Measurements from ENCODE around the gene TRANK1. TPM values are rescaled to one million over a fixed set of nuclear protein-coding genes. Genes with fewer than 3 reads are reported as not detected.

The TRANK1 gene
- total RNA-seq, 4 donors from 2014 or later, result 2.5 to 4.8 (median 3.7) TPM

- peaks cover 34% of the 10 kb centered on the region for H3K4me1 ChIP-seq
- H3K27me3 ChIP-seq, result no peaks in the 10 kb centered on the region
- H3K27ac ChIP-seq, result no peak overlapping the region
- DNase-seq (ENCODE audit: low spot score in 2 of 2), result no peak
- no peak overlapping the region for H3K4me3 ChIP-seq
- H3K36me3 ChIP-seq, result no peaks in the 10 kb centered on the region
- 100% methylated on average over 2 of the region's 2 CpGs for whole genome bisulfite sequencing
- TF ChIP-seq, protein P1, sequence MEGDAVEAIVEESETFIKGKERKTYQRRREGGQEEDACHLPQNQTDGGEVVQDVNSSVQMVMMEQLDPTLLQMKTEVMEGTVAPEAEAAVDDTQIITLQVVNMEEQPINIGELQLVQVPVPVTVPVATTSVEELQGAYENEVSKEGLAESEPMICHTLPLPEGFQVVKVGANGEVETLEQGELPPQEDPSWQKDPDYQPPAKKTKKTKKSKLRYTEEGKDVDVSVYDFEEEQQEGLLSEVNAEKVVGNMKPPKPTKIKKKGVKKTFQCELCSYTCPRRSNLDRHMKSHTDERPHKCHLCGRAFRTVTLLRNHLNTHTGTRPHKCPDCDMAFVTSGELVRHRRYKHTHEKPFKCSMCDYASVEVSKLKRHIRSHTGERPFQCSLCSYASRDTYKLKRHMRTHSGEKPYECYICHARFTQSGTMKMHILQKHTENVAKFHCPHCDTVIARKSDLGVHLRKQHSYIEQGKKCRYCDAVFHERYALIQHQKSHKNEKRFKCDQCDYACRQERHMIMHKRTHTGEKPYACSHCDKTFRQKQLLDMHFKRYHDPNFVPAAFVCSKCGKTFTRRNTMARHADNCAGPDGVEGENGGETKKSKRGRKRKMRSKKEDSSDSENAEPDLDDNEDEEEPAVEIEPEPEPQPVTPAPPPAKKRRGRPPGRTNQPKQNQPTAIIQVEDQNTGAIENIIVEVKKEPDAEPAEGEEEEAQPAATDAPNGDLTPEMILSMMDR (IDR thresholded peaks at IDR 0.05), result no peak
- no peak for TF ChIP-seq EP300 (IDR thresholded peaks at IDR 0.05)
- no peak for TF ChIP-seq POLR2AphosphoS5 (IDR thresholded peaks at IDR 0.05)
- TF ChIP-seq POLR2A (IDR thresholded peaks at IDR 0.05), result no peak
- no peaks in the 10 kb centered on the region for H3K9me3 ChIP-seq
Observed at GRCh38 chr3:36909181-36909580, 35.7 kb downstream of the TRANK1 start.

- TF ChIP-seq POLR2AphosphoS5 (IDR thresholded peaks at IDR 0.05), result no peak
- TF ChIP-seq, protein P1 (IDR thresholded peaks at IDR 0.05), result no peak
- TF ChIP-seq POLR2A (IDR thresholded peaks at IDR 0.05), result no peak
- no peak for TF ChIP-seq EP300 (IDR thresholded peaks at IDR 0.05)
- peaks cover 34% of the 10 kb centered on the region for H3K4me1 ChIP-seq
- no peaks in the 10 kb centered on the region for H3K27me3 ChIP-seq
- no peaks in the 10 kb centered on the region for H3K9me3 ChIP-seq
- WGBS, result 85% methylated on average over 1 of the region's 1 CpG
- peak overlapping the region; percentile 47 for H3K4me3 ChIP-seq
- no peak for DNase-seq (ENCODE audit: low spot score in 2 of 2)
- peak overlapping the region; percentile 67 for H3K27ac ChIP-seq
- H3K36me3 ChIP-seq, result no peaks in the 10 kb centered on the region
Observed at GRCh38 chr3:36908647-36909180, 36.1 kb downstream of the TRANK1 start.

GRCh38 chr3:36907911-36908646 lies 36.8 kb downstream of the TRANK1 start:
- no peaks in the 10 kb centered on the region for H3K9me3 ChIP-seq
- no peaks in the 10 kb centered on the region for H3K36me3 ChIP-seq
- peak overlapping the region; percentile 47 for H3K4me3 ChIP-seq
- H3K4me1 ChIP-seq, result peaks cover 34% of the 10 kb centered on the region
- 30% methylated on average over 15 of the region's 15 CpGs for WGBS
- TF ChIP-seq POLR2A (IDR thresholded peaks at IDR 0.05) (no peak), EP300 (IDR thresholded peaks at IDR 0.05) (no peak)
- TF ChIP-seq, protein P1 (IDR thresholded peaks at IDR 0.05), result no peak
- H3K27ac ChIP-seq, result peak overlapping the region; percentile 67
- H3K27me3 ChIP-seq, result no peaks in the 10 kb centered on the region
- DNase-seq (ENCODE audit: low spot score in 2 of 2), result no peak

GRCh38 chr3:36906504-36907149 lies 38.2 kb downstream of the TRANK1 start:
- H3K4me1 ChIP-seq, result peaks cover 29% of the 10 kb centered on the region
- no peak for DNase-seq (ENCODE audit: low spot score in 2 of 2)
- TF ChIP-seq EP300 (IDR thresholded peaks at IDR 0.05), result no peak
- TF ChIP-seq POLR2A (IDR thresholded peaks at IDR 0.05), result no peak
- no peak for TF ChIP-seq POLR2AphosphoS5 (IDR thresholded peaks at IDR 0.05)
- TF ChIP-seq, protein P1 (IDR thresholded peaks at IDR 0.05), result no peak
- no peaks in the 10 kb centered on the region for H3K27me3 ChIP-seq
- no peak overlapping the region for H3K4me3 ChIP-seq
- WGBS, result 75% methylated on average over 2 of the region's 2 CpGs
- H3K36me3 ChIP-seq, result peaks cover 2% of the 10 kb centered on the region
- H3K27ac ChIP-seq, result peak overlapping the region; percentile 9
- H3K9me3 ChIP-seq, result no peaks in the 10 kb centered on the region

DNA sequence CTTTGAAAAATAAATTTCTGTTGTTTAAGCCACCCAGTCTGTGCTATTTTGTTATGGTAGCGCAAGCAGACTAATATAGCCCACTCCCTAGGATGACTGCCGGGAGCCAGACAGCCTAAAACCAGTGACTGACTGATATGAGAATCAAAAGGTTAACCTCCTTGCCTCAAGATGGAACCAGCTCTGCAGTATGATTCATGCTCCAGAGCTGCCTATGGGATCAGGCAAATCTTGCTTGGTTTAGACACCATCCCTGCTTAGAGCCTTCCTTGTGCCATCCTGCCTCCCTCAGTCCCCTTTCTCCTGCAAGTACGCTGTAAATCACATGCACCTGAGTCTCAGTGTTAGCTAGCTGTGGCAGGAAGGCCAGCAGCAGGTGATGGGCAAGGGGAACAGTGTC lies 39.3 kb downstream of the TRANK1 start:
- H3K27ac ChIP-seq, result no peak overlapping the region
- WGBS, result 100% methylated on average over 3 of the region's 3 CpGs
- TF ChIP-seq POLR2AphosphoS5 (IDR thresholded peaks at IDR 0.05) (no peak), EP300 (IDR thresholded peaks at IDR 0.05) (no peak), POLR2A (IDR thresholded peaks at IDR 0.05) (no peak)
- TF ChIP-seq, protein P1 (IDR thresholded peaks at IDR 0.05), result no peak

More for the DNA sequence above, 39.3 kb downstream of the TRANK1 start:
- Histone ChIP-seq H3K4me1 (peaks cover 29% of the 10 kb centered on the region), H3K27me3 (no peaks in the 10 kb centered on the region), H3K4me3 (no peak overlapping the region), H3K9me3 (no peaks in the 10 kb centered on the region), H3K36me3 (peaks cover 2% of the 10 kb centered on the region)
- no peak for DNase-seq (ENCODE audit: low spot score in 2 of 2)

Data from suprapubic skin (tissue), 4 donors.